HG03175 (cell line): ENCODE results near the gene SUGCT.
"Not testable (repeated sequence)": the region's sequence is repeated elsewhere in the genome, so short reads cannot be mapped to it uniquely, and the experiment has no call there.

Source experiments
- ATAC-seq: cut with Tn5 transposase; IDR thresholded peaks from one replicate; pipeline ENCODE4 v1.9.1; 2021; ENCODE audit warnings: mild to moderate bottlenecking, moderate library complexity; ENCODE audit not compliant: unreplicated experiment

The SUGCT gene

DNA sequence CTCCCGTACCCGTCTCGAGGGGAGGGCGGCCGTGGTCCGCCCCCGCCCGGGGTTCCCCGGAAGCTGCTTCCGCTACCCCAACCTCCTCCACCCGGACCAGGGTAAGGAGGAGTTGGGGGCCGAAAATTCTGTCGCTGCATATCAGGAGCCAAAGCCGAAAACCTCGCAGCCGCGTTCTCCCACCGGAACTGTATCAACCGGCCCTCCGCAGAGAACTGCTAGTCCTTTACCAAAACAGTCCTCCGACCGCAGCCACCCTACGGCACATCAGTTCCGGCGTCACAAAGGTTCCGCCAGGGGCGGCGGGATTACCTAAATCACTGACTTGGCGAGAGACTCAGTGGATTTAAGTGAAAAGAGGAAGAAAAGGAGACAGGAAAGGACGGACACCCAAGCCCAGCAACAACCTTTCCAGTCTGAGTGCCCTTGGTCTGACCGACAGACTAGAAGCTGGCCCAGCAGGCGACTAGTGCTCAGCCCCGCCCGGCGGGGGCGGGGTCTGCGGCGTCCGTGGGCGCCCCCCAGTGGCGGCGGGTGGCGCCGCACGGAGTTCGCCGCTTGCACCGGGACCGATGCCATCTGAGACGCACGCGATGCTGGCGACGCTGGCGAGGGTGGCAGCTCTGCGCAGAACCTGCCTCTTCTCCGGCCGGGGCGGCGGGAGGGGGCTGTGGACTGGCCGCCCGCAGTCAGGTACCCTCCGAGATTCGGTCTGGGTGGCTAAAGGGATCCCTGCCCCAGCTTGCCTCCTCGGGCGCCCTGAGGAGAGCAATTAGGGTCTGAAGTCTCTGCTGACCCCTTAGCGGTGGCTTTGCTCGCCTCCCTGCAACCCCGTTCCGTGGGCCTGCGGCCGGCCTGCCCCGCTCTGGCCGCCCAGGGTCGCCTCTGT is at the start of gene SUGCT, which contains the start of gene MPLKIP:
Gene SUGCT, plus strand, starts transcription at position 578 of the 889 bp plus-strand sequence.
Gene MPLKIP, minus strand, starts transcription at position 195 of the 889 bp plus-strand sequence. Its CDS starts 55 bp downstream, at position 140.
- ATAC-seq = peak; percentile 89

DNA sequence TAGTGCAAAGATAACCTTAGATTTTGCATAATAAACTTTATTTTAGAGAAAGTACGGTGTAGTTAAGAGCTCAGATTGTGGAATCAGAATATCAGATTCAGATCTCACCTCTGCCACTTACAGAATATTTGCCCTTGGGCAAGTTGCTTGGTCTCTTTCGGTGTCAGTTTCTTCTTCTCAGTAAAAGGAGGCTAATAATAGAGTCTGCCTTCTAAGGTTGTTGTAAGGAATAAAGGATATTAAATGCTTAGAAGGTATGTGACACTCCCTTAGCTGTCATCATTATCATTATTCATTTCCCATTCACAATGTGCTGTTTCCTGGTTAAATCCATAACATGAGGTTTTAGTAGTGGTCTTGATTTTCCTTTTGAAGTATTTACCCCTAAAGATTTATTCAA is 42.6 kb upstream of the SUGCT start:
- ATAC-seq = no peak

DNA sequence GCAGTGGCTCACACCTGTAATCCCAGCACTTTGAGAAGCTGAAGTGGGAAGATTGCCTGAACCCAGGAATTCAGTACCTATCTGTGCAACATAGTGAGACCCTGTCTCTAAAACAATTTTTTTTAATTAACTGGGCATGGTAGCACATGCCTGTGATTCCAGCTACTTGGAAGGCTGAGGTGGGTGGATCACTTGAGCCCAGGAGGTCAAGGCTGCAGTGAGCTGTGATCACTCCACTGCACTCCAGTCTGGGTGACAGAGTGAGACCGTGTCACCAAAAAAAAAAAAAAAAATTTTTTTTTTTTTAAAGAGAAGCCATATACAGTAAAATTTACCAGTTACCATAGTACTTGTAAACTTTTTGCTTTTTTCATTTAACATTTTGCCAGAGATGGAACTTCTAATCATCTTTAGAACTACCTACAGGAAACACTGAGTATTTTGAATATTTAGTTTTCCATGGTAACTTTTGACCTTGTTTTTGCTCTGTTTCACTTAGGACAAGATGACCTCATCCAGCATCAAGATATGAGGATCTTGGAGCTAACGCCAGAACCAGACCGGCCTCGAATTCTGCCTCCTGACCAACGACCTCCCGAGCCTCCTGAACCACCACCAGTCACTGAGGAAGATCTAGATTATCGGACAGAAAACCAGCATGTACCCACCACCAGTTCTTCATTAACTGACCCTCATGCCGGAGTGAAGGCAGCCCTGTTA is 41.0 kb upstream of the SUGCT start:
- ATAC-seq = no peak

DNA sequence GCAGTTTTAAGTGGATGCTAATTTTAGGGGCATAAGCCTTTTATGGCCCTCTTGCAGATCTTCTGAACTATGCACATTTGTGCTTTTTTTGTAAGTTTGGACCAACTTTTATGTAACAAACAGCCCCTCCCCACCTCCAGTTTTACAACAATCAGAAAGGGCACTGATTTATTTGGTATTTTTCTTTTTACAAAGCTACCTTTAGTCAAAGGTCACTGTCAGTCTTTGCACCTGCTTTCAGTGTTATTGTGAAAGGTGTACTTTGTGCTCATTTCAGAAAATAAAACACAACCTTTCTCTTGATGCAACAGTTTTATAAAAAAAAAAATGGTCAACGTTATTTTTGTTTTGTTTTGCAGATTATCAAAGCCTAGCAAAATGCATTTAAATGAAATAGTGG is 39.6 kb upstream of the SUGCT start:
- ATAC-seq = no peak

DNA sequence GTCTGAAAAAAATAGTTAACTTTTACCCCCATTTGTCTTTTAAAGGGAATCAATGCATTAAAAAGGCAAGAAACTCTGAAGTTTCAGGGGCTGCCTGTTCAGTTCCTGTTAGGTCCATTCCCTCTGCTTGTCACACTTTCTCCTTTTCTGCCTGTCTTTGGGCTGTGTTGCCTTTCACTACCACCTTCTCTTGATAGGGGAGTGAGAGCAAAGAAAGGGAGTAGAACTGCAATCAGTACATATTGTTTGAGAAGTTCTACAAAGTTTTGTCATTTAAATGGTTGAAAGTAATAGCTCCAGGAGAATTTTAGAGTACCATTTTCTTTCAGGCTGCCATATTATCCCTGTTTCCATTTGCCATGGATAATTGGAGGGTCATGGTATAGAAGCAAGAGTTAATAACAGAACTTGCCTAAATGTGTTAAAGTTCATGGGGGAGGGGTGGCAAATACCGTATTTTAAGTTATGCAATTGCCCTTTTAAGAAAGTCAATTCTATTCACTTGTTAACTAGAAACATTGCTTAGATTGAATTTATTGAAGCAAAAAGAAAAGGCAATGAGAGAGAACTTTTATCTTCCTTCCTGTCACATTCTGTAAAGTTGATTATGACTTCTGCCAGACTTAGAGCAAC is 39.0 kb upstream of the SUGCT start:
- no peak for ATAC-seq

DNA sequence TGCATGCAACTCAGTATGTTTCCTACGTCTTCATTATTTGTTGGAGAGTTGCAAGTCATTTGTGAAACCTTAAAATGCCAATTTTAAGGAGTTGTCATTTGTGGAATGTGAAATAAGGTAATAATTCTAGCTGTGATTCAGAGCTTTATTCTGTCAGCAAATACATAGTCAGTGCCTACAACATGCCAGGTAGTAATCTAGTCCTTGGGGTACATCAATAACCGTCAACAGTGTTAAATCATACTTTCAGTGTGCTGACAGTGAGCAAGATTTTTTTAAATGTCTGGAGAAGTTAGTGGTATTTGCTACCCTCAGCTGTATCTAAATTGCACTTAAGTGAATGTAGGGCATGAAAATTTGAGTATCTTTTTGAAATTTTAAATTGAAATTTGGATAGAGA is 37.1 kb upstream of the SUGCT start:
- no peak for ATAC-seq

DNA sequence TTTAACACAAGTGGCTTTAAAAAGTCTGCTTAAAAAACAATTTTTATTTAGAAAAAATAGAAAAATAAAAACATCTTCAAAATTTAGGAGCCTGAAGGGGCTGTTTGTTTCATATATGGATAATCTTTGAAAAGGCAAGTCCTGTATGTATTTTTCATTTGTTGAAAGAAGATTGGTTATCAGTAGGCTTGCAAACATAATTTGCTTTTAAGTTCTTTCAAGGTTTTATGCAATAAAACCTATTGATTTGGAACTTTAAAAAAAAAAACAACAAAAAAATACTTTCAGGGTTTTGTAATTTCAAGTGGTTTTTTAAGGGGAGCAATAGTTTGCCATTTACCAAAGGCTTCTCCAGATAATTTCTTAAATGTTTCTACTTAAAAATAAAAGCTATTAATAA is 36.0 kb upstream of the SUGCT start:
- ATAC-seq = no peak

DNA sequence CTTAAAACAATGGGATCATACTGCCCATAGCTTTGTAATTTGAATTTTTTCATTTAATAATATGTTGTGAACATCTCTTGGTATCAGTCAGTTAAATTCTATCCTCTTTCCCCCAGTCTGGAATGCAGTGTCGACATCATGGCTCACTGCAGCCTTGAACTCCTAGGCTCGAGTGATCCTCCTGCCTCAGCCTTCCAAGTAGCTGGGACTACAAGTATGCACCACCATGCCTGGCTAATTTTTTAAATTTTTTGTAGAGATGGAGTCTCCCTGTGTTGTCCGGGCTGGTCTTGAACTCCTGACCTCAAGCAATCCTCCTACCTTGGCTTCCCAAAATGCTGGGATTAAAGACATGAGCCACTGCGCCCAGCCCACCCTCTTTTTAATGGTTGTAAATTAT is 35.0 kb upstream of the SUGCT start:
- no peak for ATAC-seq

DNA sequence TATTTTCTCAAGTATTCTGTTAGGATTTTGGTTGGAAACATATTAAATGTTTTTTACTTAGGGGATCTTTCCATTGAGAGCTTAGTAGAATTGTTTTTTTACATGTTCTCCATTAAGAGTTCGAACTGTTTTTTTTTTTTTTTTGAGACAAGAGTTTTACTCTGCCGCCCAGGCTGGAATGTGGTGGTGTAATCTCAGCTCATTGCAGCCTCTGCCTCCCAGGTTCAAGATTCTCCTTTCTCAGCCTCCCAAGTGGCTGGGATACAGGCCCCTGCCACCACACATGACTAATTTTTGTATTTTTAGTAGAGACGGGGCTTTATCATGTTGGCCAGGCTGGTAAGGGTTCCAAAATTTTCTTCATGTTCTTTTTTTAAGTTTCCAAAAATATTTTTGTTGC is 33.6 kb upstream of the SUGCT start:
- ATAC-seq = no peak

DNA sequence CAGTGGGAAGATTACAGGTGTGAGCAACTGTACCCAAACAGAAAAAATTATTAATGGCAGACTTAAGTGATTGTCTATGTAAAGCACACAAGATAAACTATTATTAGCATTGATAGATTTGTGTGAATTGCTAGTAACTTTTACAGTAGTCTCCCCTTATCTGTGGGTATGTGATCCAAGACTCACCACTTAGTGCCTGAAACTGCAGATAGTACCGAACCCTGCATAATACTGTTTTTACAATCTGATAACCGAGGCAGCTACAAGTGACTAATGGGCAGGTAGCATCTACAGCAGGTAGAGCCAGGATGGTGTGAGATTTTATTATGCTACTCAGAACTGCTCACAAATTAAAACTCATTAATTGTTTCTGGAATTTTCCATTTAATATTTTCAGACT is 31.9 kb upstream of the SUGCT start:
- no peak for ATAC-seq

DNA sequence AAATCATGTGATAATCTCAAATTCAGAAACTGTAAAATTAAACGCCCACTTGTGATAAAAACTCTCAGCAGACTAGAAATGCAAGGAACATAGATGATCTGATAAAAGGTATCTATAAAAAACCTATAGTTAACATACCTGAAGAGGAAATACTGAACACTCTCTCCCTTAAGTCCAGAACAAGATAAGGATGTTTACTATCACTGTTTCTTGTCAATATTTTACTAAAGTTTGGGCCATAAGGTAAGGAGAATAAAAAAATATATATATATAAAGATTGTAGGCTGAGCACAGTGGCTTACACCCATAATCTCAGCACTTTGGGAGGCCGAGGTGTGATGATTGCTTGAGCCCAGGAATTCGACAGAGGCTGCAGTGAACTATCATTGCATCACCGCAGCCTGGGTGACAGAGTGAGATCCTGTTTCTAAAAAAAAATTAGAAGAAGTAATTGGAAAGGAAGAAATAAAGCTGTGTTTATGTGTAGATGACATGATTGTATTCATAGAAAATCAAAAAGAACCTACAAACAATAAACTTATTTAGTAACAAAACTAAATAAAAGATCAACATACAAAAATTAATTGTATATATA is 28.8 kb upstream of the SUGCT start:
- ATAC-seq = no peak

DNA sequence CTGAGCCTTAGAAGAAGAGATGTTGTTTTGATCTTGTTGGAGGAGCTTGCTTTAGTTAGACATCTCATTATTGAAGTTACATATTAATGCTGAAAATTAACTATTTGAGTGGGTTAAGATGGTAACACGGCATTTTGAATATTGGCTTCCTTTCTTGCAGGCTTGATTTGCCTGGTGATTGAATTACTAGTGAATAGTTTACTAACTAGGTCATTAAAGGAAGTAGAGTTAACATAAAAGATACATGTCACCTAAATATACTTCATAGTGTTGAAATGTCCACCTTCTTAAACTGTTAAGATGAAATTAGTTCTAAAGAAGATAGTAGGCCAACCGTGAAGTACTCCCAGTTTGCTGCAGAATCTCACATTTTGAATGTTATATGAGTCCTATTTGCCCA is 18.9 kb upstream of the SUGCT start:
- no peak for ATAC-seq

DNA sequence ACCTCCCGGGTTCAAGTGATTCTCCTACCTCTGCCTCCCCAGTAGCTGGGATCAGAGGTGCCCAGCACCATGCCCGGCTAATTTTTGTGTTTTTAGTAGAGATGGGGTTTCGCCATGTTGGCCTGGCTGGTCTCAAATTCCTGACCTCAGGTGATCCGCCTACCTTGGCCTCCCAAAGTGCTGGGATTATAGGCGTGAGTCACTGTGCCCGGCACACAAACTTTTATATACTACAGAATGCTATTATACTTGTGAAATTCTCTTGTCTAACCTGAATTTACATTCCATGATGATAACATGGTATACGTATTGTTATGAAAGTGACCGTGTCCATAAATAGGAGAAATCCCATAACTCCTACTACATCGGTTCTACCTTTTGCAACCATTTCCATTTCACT is 17.6 kb upstream of the SUGCT start:
- ATAC-seq = not testable (repeated sequence)

DNA sequence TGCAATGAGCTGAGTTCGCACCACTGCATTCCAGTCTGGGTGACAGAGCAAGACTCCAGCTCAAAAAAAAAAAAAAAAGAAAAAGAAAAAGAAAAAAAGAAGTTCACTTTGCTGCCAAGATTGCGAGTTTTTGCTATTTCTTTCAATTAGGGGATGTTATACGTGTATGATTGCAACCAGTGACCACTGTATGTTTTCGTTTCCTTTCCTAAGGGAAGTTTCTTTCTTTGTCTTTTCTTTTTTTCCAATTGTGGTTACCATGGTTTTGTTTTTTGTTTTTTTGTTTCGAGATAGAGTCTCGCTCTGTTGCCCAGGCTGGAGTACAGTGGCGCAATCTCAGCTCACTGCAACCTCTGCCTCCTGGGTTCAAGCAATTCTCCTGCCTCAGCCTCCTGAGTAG is 16.6 kb upstream of the SUGCT start:
- not testable (repeated sequence) for ATAC-seq

DNA sequence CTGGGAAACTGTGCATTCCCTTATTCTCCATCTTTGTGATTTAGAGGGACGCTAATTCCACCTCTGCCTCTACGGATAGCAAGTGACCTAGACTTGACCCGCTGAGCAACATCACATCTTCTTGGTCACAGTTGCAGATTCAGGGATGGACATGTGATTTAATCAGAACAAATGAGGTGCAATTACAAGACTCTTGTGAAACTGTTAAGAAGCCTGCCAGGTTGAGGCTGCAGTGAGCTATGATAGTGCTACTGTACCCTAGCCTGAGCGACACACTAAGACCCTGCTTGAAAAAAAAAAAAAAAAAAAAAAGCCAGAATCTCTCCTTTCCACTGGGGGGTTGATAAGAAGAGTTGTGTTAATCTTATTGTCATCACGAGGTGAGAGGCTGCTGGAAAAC is 14.8 kb upstream of the SUGCT start:
- ATAC-seq = no peak

DNA sequence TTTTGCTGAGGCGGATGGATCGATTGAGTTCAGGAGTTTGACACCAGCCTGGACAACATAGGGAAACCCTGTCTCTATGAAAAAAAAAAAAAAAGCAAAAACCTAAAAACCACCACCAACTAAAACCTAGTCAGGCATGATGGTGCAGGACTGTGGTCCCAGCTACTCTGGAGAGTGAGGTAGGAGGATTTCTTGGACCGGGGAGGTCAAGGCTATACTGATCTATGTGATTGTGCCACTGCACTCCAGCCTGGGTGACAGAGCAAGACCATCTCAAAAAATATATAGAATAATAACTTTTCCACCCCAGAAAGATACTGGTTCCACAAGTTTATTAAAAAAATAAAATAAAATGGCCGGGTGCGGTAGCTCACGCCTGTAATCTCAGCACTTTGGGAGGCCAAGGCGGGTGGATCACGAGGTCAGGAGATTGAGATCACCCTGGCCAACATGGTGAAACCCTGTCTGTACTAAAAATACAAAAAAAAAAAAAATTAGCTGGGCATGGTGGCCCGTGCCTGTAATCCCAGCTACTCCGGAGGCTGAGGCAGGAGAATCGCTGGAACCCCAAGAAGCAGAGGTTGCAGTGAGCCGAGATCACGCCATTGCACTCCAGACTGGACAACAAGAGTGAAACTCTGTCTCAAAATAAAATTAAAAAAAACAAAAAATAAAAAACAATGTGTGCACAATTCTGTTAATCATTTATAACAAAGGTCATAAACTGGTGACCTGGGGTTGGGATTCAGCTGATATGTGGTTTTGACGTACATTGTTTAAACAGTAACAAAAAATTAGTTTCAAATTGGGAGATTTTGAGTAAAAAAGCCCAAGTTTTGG is 12.5 kb upstream of the SUGCT start:
- ATAC-seq = not testable (repeated sequence)

DNA sequence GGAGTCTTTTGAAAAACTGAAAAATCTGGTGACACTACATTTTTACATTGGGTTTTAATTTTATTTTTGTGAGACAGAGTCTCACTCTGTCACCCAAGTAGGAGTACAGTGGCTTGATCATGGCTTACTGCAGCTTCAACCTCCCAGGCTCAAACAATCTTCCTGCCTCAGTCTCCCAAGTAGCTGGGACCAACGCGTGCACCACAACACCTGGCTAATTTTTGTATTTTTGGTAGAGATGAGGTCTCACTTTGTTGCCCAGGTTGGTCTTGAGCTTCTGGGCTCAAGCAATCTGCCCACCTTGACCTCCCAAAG is 11.9 kb upstream of the SUGCT start:
- ATAC-seq = no peak

DNA sequence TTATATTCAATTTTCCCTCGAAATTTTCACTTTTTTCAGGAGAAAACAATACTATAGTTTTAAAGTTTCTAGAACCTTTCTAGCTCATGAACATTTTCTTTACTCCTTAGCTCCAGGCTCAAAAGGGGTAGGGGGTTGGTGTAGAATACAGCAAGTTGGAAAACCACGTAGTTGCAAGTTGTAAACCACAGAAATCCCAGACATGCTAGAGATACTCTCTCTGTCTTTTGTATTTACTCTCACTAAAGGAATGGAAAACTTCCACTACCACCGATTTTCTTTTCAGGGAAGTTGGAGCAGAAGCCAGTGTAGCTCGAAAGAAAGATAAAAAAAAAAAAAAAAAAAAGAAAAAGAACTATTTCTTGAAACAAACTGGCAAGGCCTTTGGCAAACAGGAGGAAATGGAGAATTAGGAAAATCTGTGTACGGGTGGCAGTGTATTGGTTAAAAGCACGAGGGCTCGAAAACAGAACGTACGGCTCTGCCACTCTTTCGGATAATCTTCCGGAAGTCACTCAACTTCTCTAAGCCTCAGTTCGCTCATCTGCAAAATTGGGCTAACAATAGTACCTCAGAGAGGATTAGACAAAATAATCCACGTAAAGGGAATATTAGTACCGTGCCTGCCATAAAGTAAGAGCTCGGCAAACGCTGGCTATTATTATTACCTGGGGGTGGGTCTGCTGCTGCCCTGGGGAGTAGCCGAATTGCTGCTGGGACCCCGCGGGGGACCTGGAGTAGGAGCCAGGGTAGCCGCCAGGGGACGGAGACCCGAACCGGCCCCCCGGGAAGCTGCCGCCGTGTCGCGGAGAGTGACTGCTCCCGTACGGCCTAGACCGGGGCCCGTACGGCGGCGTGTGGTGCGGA is 1.0 kb upstream of the SUGCT start:
- peak; percentile 56 for ATAC-seq

DNA sequence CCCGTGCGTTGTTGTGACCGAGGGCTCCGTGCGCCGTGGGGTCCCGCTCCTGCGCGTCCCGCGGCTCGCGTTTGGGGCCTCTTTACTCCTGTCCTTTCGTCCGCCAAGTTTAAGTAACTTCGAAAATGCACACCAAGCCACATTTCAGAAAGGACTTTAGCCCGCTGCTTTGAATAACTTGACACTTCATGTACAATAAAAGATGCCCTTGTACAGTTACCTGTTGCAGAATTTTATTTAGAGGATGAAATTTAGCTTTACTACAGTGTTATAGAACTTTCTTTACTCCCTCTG is 459 bp downstream of the SUGCT start:
- no peak for ATAC-seq

DNA sequence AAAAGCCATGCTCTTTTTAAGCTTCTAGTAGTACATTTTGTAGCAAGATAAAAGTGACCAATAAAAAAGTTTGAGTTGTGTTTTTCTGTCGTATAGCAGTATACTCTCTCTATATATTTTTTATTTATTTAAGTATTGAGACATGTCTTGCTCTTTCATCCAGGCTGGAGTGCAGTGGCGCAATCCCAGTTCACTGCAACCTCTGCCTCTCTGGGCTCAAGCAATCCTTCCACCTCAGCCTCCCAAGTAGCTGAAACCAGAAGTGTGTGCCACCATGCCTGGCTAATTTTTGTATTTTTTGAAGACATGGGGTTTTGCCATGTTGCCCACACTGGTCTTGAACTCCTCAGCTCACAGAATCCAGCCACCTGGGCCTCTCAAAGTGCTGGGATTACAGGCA is 2.8 kb downstream of the SUGCT start:
- no peak for ATAC-seq
